GM12892 (cell line): ENCODE data around the gene MBD3L4.

Source experiments
- POLR2A ChIP-seq: IDR thresholded peaks from 2 replicates; pipeline ENCODE4 v1.6.1; 2011; ENCODE audit warnings: low read depth, low read length, control low read depth
- POLR2AphosphoS5 ChIP-seq: IDR thresholded peaks from 2 replicates; pipeline ENCODE4 v1.6.1; 2011; ENCODE audit warnings: low read depth, low read length, control low read depth
- TAF1 ChIP-seq: IDR thresholded peaks from 2 replicates; pipeline ENCODE4 v1.6.1; 2011; ENCODE audit warnings: low read depth, mild to moderate bottlenecking, control low read depth, low read length, borderline replicate concordance

DNA sequence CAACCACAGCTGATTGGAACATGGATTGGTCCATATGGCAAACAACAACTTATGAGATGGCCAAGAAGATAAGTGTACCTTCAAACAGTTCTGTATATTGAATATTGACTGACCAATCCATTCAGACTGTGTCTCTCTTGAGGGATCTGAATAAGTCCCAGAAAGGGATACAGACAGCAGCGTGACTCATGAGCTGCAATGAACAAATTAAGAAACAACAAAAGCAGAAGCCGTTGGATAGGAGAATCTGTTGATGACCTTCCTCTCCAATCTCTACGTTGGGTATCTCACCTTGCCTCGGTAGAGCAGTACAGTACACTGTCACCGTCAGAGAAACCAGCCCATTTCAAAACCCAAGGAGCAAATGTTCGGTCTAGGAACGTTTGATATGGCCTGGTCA, 40.0 kb downstream of the MBD3L4 start:
- no peak for TF ChIP-seq POLR2A
- TF ChIP-seq TAF1: no peak
- TF ChIP-seq POLR2AphosphoS5: no peak
